Panc1 (cell line): Measurements from ENCODE around the gene UBIAD1. TPM values are rescaled to one million over a fixed set of nuclear protein-coding genes. Genes with fewer than 3 reads are reported as not detected.
A peak's percentile ranks its signal among the peaks of the same experiment; 100 is the strongest.

ENCODE experiments used
- ATAC-seq: fragments of 200-7000 bp; cut with Tn5 transposase; 2 replicates; pipeline ENCODE4 v1.9.1; 2020; ENCODE audit warnings: mild to moderate bottlenecking, moderate library complexity
- BruUV-seq: library from RNA; stranded (reverse); fragments of 400-500 nt; replicated peaks from 2 replicates; lab custom pipeline; 2021; lab: Mats Ljungman, UMichigan
- CTCF ChIA-PET: fragments of 300-600 bp; sonication (Branson Sonifier 250); formaldehyde crosslinking; loops from one replicate; lab custom pipeline; 2022; ENCODE audit warnings: antibody characterized with exemption; lab: Charles Lee
- POLR2A ChIA-PET: fragments of 300-600 bp; sonication (Branson Sonifier 250); formaldehyde crosslinking; loops from one replicate; lab custom pipeline; 2022; ENCODE audit warnings: antibody characterized with exemption; lab: Charles Lee
- DNase-seq: peaks from one replicate; pipeline ENCODE4 v3.0.0-alpha.2; 2010; ENCODE audit warnings: low read depth, low spot score
- H3K27ac ChIP-seq: 2 replicates; pipeline ENCODE4 v1.5.1; 2011; ENCODE audit warnings: mild to moderate bottlenecking, low read length, inconsistent platforms
- H3K27me3 ChIP-seq: fragments of 200-500 bp; sonication (Bioruptor generic); 2 replicates; pipeline ENCODE4 v1.6.0; 2014; ENCODE audit warnings: low read length, inconsistent platforms; ENCODE audit not compliant: control insufficient read depth, insufficient read depth
- H3K36me3 ChIP-seq: fragments of 200-500 bp; sonication (Bioruptor generic); 2 replicates; pipeline ENCODE4 v1.5.1; 2014; ENCODE audit warnings: inconsistent platforms, mild to moderate bottlenecking, low read length, moderate library complexity; ENCODE audit not compliant: control insufficient read depth, insufficient read depth
- H3K4me1 ChIP-seq: 2 replicates; pipeline ENCODE4 v1.5.1; 2011; ENCODE audit warnings: inconsistent platforms, mild to moderate bottlenecking, low read length, moderate library complexity; ENCODE audit not compliant: control insufficient read depth, insufficient read depth
- H3K4me3 ChIP-seq, 2 experiments: 2 replicates each; pipeline ENCODE4 v1.5.1; 2011 to 2012; ENCODE audit warnings: low read depth in 2 of 2, low read length in 2 of 2, mild to moderate bottlenecking in 2 of 2, inconsistent platforms in 1 of 2, moderate library complexity in 1 of 2
- H3K9me3 ChIP-seq: fragments of 200-500 bp; sonication (Bioruptor generic); 2 replicates; pipeline ENCODE4 v1.5.1; 2014; ENCODE audit warnings: low read depth, mild to moderate bottlenecking, inconsistent platforms, low read length, moderate library complexity; ENCODE audit not compliant: control insufficient read depth, insufficient read depth
- CTCF ChIP-seq: fragments of 450-650 bp; IDR thresholded peaks from 2 replicates; pipeline ENCODE4 v1.5.1; 2017; ENCODE audit warnings: mild to moderate bottlenecking
- POLR2AphosphoS5 ChIP-seq: IDR thresholded peaks from 2 replicates; pipeline ENCODE4 v1.6.1; 2012; ENCODE audit warnings: mild to moderate bottlenecking, low read depth, low read length, moderate library complexity
- SIN3A ChIP-seq: IDR thresholded peaks from 2 replicates; pipeline ENCODE4 v1.6.1; 2012; ENCODE audit warnings: low read depth, mild to moderate bottlenecking, low read length, moderate library complexity, borderline replicate concordance; ENCODE audit not compliant: insufficient read depth
- TCF7L2 ChIP-seq: IDR thresholded peaks from 2 replicates; pipeline ENCODE4 v1.6.1; 2011; ENCODE audit warnings: mild to moderate bottlenecking, low read depth, low read length, inconsistent platforms
- in situ Hi-C: cut with HindIII; loops from 2 replicates; pipeline ENCODE4 v1.10.0; 2016; ENCODE audit warnings: low sequenced_read_pairs, low pct_unique_long_range_greater_than_20kb
- intact Hi-C: fragments of 100-400 bp; cut with micrococcal nuclease; formaldehyde crosslinking; loops from one replicate; pipeline ENCODE4 v1.10.0; 2022; ENCODE audit not compliant: unreplicated experiment
- total RNA-seq: library from RNA; stranded (reverse); gene quantifications from one replicate; pipeline ENCODE4 v1.2.1, GENCODE V29; 2021; ENCODE audit not compliant: unreplicated experiment
- TF ChIP-seq, protein P1 (sequence below), 2 experiments: IDR thresholded peaks; 2 replicates each; pipeline ENCODE4 v1.6.1; 2011 to 2012; ENCODE audit warnings: low read depth in 2 of 2, control low read depth in 1 of 2, low read length in 1 of 2, mild to moderate bottlenecking in 1 of 2, moderate library complexity in 1 of 2; ENCODE audit not compliant: insufficient read depth in 1 of 2

UBIAD1 gene
- total RNA-seq, 1 experiment from 2014 or later = 24.7 TPM

- POLR2A ChIA-PET = no interaction called here
- H3K27me3 ChIP-seq = no peaks in the 10 kb centered on the region
- H3K9me3 ChIP-seq = no peaks in the 10 kb centered on the region
- H3K4me1 ChIP-seq = no peaks in the 10 kb centered on the region
- CTCF ChIA-PET = no interaction called here
- DNase-seq = no peak
- H3K36me3 ChIP-seq = no peaks in the 10 kb centered on the region
- no TSS peak for BruUV-seq
- intact Hi-C loops (no loop called here), in situ Hi-C loops (no loop called here)
- H3K4me3 ChIP-seq = no peak overlapping the region
- TF ChIP-seq, protein P1, sequence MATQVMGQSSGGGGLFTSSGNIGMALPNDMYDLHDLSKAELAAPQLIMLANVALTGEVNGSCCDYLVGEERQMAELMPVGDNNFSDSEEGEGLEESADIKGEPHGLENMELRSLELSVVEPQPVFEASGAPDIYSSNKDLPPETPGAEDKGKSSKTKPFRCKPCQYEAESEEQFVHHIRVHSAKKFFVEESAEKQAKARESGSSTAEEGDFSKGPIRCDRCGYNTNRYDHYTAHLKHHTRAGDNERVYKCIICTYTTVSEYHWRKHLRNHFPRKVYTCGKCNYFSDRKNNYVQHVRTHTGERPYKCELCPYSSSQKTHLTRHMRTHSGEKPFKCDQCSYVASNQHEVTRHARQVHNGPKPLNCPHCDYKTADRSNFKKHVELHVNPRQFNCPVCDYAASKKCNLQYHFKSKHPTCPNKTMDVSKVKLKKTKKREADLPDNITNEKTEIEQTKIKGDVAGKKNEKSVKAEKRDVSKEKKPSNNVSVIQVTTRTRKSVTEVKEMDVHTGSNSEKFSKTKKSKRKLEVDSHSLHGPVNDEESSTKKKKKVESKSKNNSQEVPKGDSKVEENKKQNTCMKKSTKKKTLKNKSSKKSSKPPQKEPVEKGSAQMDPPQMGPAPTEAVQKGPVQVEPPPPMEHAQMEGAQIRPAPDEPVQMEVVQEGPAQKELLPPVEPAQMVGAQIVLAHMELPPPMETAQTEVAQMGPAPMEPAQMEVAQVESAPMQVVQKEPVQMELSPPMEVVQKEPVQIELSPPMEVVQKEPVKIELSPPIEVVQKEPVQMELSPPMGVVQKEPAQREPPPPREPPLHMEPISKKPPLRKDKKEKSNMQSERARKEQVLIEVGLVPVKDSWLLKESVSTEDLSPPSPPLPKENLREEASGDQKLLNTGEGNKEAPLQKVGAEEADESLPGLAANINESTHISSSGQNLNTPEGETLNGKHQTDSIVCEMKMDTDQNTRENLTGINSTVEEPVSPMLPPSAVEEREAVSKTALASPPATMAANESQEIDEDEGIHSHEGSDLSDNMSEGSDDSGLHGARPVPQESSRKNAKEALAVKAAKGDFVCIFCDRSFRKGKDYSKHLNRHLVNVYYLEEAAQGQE (IDR thresholded peaks at IDR 0.05; ENCODE audit: insufficient read depth in 1 of 2, low read depth in 2 of 2, low read length in 1 of 2) = no peak
- TF ChIP-seq TCF7L2 = no peak
- TF ChIP-seq CTCF = no peak
- no peak for TF ChIP-seq SIN3A
- TF ChIP-seq POLR2AphosphoS5 = no peak
- no peak for ATAC-seq
- no peak overlapping the region for H3K27ac ChIP-seq
These were observed 46.0 kb downstream of the UBIAD1 start for GRCh38 chr1:11318982-11319381.

DNA sequence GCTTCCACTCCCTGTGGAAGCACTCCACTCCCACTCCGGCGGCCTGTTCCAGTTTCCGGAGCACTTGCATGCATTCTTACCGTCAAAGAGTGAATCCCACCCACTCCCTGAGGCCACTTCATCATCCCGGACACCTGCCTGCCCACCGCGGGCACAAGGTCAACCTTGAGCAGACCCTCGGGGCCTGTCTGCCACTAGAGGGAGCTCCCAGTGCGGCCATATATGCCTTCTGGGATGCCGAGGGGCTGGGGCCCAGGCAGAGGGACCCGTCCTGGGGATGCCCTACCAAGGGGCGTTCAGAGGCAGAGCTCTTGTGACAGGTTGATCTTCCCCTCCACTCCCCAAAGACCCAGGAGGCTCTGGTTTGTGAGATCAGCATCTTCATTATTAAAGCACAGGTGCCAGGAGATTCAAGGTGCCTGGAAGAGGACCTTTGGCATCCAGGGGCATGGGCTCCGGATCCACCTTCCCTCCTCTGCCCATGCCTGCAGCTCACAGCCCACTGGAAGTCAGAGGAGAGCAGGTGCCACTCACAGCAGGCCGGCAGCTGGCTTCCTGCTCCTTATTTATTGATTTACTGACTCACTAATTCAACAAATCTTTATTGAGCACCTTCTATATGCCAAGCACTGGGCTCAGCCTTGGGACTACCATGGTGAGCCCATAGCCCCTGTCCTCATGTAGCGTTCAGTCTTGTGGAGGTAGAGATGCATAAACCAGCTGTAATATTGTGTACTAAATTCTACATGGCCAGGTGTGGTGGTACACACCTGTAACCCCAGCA lies 47.3 kb downstream of the UBIAD1 start:
- in situ Hi-C loops = no loop called here
- POLR2A ChIA-PET = interaction anchor here (0.6 kb wide), 1 partner anchor 256 kb away, joined by 14 read pairs; no protein-coding TSS in a partner anchor
- no peak overlapping the region for H3K4me3 ChIP-seq

More for the DNA sequence above, 47.3 kb downstream of the UBIAD1 start:
- CTCF ChIA-PET = interaction anchor here (0.7 kb wide), 1 partner anchor 106 kb away, joined by 3 read pairs; no protein-coding TSS in a partner anchor
- intact Hi-C loops = no loop called here
- DNase-seq (peak; percentile 4), ATAC-seq (peak; percentile 45)
- Histone ChIP-seq H3K27me3 (no peaks in the 10 kb centered on the region), H3K9me3 (no peaks in the 10 kb centered on the region), H3K27ac (no peak overlapping the region), H3K36me3 (no peaks in the 10 kb centered on the region), H3K4me1 (no peaks in the 10 kb centered on the region)
- TF ChIP-seq SIN3A = no peak
- TF ChIP-seq, protein P1 (IDR thresholded peaks at IDR 0.05; ENCODE audit: insufficient read depth in 1 of 2, low read depth in 2 of 2, low read length in 1 of 2) = no peak
- no peak for TF ChIP-seq POLR2AphosphoS5
- no peak for TF ChIP-seq TCF7L2
- peak; percentile 88; the same call in 1 of the 2 replicates for TF ChIP-seq CTCF
- BruUV-seq = no TSS peak
